ENCODE measurements around the gene CFAP77.

- TF ChIP-seq CTCF (IDR thresholded peaks at IDR 0.05) (no peak), ZFX (IDR thresholded peaks at IDR 0.05; ENCODE audit: borderline replicate concordance) (no peak)
Observed at GRCh38 chr9:132606066-132606465, 196.1 kb downstream of the CFAP77 start.

Data from 22Rv1 (cell line).